Testis (tissue), 3 donors: ENCODE measurements around the gene CWC22. TPM values are rescaled to one million over a fixed set of nuclear protein-coding genes. Genes with fewer than 3 reads are reported as not detected.
A peak's percentile ranks its signal among the peaks of the same experiment; 100 is the strongest.

Source experiments
- DNase-seq: peaks from one replicate; pipeline ENCODE4 v3.0.0-alpha.2; 2019
- H3K27ac ChIP-seq, 2 donors: fragments of 200-600 bp; sonication (generic); one replicate each; pipeline ENCODE4 v1.5.1; 2019
- H3K27me3 ChIP-seq: fragments of 200-600 bp; sonication (generic); one replicate; pipeline ENCODE4 v1.5.1; 2019
- H3K36me3 ChIP-seq: fragments of 200-600 bp; sonication (generic); one replicate; pipeline ENCODE4 v1.5.1; 2017; ENCODE audit warnings: low read depth; ENCODE audit errors: missing control alignments
- H3K4me1 ChIP-seq: fragments of 200-600 bp; sonication (generic); one replicate; pipeline ENCODE4 v1.5.1; 2019
- H3K4me3 ChIP-seq, 2 donors: fragments of 200-600 bp; sonication (generic); one replicate each; pipeline ENCODE4 v1.5.1; 2017 to 2019
- H3K9me3 ChIP-seq: fragments of 200-600 bp; sonication (generic); one replicate; pipeline ENCODE4 v1.5.1; 2017
- POLR2A ChIP-seq: fragments of 450-650 bp; IDR thresholded peaks from one replicate; pipeline ENCODE4 v1.6.1; 2017; ENCODE audit warnings: antibody characterized with exemption, mild to moderate bottlenecking, moderate library complexity
- WGBS, 2 donors: methylation state at CpG; one replicate each; pipeline ENCODE4 v1.1.5; 2018; 5-methylcytosine and 5-hydroxymethylcytosine counted together
- intact Hi-C: fragments of 100-400 bp; cut with DNase I; formaldehyde crosslinking; loops from one replicate; pipeline ENCODE4 v1.15.1; 2023; ENCODE audit warnings: low total_unique reads
- polyA plus RNA-seq: library from polyadenylated mRNA; stranded (reverse); fragments of 350-450 nt; fragmentation: Illumina TruSeq; extraction: RNeasy Lipid Tissue Mini Kit (QIAGEN cat#74804); gene quantifications from one replicate; pipeline ENCODE4 v1.2.3, GENCODE V29; 2014; ENCODE audit warnings: low read depth, low replicate concordance; ENCODE audit not compliant: insufficient read depth
- total RNA-seq, 2 donors: library from RNA; depleted of rRNA; stranded (reverse); fragments of >200 nt; gene quantifications; one replicate each; pipeline ENCODE4 v1.2.3, GENCODE V29; 2016
- TF ChIP-seq, protein P1 (sequence below), 3 experiments: fragments of 450-650 bp in 2 of 3; fragments of 200-600 bp in 1 of 3; sonication (generic) in 1 of 3; IDR thresholded peaks; one replicate each; pipeline ENCODE4 v1.5.1; 2016 to 2019; ENCODE audit warnings: antibody characterized with exemption in 3 of 3, mild to moderate bottlenecking in 2 of 3, moderate library complexity in 1 of 3

The CWC22 gene
- total and polyA plus RNA-seq, 3 donors from 2014 or later = 4.4 to 21.6 (median 20.1) TPM

DNA sequence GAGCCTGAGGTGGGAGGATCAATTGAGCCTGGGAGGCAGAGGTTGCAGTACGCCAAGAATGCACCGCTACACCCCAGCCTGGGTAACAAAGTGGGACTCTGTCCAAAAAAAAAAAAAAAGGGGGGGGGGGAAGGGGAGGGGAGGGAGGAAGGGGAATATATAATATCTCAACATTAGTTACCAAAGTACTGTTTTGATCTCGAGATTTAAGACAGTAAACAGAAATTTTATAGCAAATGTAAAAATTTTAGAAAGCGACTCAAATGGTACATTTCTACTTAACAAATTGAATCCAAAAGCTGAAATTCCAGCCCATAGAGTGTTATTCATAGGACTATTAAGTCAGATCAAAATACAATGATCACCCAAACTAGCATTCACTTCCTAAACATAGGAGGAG is 60.8 kb downstream of the CWC22 start:
- intact Hi-C loops = no loop called here
- Histone ChIP-seq H3K27ac (no peak overlapping the region), H3K4me1 (no peaks in the 10 kb centered on the region), H3K36me3 (no peaks in the 10 kb centered on the region), H3K27me3 (no peaks in the 10 kb centered on the region), H3K4me3 (no peak overlapping the region), H3K9me3 (no peaks in the 10 kb centered on the region)
- TF ChIP-seq, protein P1, sequence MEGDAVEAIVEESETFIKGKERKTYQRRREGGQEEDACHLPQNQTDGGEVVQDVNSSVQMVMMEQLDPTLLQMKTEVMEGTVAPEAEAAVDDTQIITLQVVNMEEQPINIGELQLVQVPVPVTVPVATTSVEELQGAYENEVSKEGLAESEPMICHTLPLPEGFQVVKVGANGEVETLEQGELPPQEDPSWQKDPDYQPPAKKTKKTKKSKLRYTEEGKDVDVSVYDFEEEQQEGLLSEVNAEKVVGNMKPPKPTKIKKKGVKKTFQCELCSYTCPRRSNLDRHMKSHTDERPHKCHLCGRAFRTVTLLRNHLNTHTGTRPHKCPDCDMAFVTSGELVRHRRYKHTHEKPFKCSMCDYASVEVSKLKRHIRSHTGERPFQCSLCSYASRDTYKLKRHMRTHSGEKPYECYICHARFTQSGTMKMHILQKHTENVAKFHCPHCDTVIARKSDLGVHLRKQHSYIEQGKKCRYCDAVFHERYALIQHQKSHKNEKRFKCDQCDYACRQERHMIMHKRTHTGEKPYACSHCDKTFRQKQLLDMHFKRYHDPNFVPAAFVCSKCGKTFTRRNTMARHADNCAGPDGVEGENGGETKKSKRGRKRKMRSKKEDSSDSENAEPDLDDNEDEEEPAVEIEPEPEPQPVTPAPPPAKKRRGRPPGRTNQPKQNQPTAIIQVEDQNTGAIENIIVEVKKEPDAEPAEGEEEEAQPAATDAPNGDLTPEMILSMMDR (IDR thresholded peaks at IDR 0.05) = no peak
- no peak for TF ChIP-seq POLR2A
- WGBS, 2 donors = 80 to 96% methylated on average over 4 of the region's 4 CpGs
- DNase-seq = no peak

DNA sequence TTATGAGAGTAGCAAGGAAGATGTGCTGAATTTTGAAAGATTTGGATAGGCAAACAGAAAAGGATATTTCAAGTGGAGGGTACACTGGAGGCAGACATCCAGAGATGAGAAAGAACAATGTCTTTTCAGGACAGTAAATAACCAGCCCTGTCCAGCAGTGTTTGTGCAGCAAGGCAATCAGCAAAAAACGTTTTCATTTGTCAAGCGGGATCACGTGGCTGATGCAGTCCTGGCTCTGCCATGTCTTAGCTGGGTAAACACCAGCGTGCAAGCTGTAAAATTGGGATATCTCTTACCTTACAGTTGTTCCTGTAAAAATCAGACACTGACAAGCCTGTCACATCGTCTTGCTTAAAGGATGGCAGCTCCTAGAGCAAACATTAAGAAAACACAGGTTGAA is 67.8 kb downstream of the CWC22 start:
- DNase-seq = no peak
- no peaks in the 10 kb centered on the region for H3K4me1 ChIP-seq
- no peaks in the 10 kb centered on the region for H3K9me3 ChIP-seq
- no peak overlapping the region for H3K27ac ChIP-seq
- intact Hi-C loops = no loop called here
- no peaks in the 10 kb centered on the region for H3K36me3 ChIP-seq
- 73 to 76% methylated on average over 5 of the region's 5 CpGs for WGBS, 2 donors
- H3K27me3 ChIP-seq = no peaks in the 10 kb centered on the region
- no peak overlapping the region for H3K4me3 ChIP-seq
- TF ChIP-seq POLR2A = no peak
- TF ChIP-seq, protein P1 (IDR thresholded peaks at IDR 0.05) = no peak

DNA sequence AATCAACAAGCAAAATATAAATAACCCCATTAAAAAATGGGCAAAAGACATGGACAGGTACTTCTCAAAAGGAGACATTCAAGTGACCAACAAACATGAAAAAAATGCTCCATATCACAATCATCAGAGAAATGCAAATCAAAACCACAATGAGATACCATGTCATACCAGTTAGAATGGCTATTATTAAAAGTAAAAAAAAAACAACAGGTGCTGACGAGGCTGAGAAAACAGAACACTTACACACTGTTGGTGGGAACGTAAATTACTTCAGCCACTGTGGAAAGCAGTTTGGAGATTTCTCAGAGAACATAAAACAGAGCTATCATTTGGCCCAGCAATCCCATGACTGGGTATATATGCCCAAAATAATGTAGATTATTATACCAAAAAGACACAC is 69.1 kb downstream of the CWC22 start:
- H3K4me1 ChIP-seq = no peaks in the 10 kb centered on the region
- TF ChIP-seq POLR2A = no peak
- TF ChIP-seq, protein P1 (IDR thresholded peaks at IDR 0.05) = no peak
- 91 to 97% methylated on average over 2 of the region's 2 CpGs for WGBS, 2 donors
- intact Hi-C loops = no loop called here
- no peaks in the 10 kb centered on the region for H3K36me3 ChIP-seq
- no peaks in the 10 kb centered on the region for H3K27me3 ChIP-seq
- no peak overlapping the region for H3K4me3 ChIP-seq
- no peak for DNase-seq
- H3K27ac ChIP-seq = no peak overlapping the region
- no peaks in the 10 kb centered on the region for H3K9me3 ChIP-seq

DNA sequence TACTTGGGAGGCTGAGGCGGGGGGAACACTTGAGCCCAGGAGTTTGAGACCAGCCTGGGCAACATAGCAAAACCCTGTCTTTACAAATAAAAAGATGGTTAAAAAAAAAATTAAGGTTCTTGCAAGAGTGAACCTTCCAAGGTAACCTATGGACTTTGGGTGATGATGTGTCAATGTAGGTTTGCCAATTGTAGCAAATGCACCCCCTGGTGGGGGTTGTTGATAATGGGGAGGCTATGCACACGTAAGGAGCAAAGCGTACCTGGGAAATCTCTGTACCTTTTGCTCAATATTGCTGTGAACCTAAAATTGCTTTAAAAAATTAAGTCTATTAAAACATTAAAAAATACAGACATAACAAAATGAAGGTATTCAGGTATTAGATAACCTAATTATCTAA is 70.4 kb downstream of the CWC22 start:
- DNase-seq = peak; percentile 74
- H3K9me3 ChIP-seq = no peaks in the 10 kb centered on the region
- 96 to 97% methylated on average over 3 of the region's 3 CpGs for WGBS, 2 donors
- no peaks in the 10 kb centered on the region for H3K27me3 ChIP-seq
- TF ChIP-seq, protein P1 (IDR thresholded peaks at IDR 0.05) = peak; percentile 7 to 40 (median 31)
- TF ChIP-seq POLR2A = no peak
- H3K36me3 ChIP-seq = no peaks in the 10 kb centered on the region
- no peak overlapping the region for H3K4me3 ChIP-seq
- H3K4me1 ChIP-seq = no peaks in the 10 kb centered on the region
- intact Hi-C loops = no loop called here
- H3K27ac ChIP-seq = no peak overlapping the region

DNA sequence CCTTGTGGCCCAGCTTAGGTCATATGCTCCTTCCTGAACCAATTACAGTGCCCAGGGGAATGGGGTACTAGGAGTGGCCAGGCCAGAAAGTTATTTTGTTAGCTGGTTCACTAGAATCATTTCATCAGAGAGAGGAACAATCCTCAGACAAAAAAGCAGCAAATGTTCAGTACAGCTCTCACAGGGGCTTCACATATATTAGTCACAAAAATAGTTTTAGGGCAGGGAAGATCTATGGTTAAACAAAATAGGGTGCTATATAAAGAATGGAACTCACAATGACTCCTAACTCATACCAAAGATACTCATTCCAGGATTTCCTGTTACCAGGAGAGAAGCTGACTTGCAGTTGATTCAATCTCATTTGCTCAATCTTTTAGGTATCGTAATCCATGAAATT is 71.0 kb downstream of the CWC22 start:
- H3K27ac ChIP-seq = no peak overlapping the region
- TF ChIP-seq, protein P1 (IDR thresholded peaks at IDR 0.05) = no peak
- TF ChIP-seq POLR2A = no peak
- no peaks in the 10 kb centered on the region for H3K4me1 ChIP-seq
- no peaks in the 10 kb centered on the region for H3K9me3 ChIP-seq
- 92 to 96% methylated on average over 1 of the region's 1 CpG for WGBS, 2 donors
- H3K36me3 ChIP-seq = no peaks in the 10 kb centered on the region
- H3K4me3 ChIP-seq = no peak overlapping the region
- intact Hi-C loops = no loop called here
- no peaks in the 10 kb centered on the region for H3K27me3 ChIP-seq
- DNase-seq = no peak
